SU-DHL-6 (cell line): ENCODE data around the gene CORO1A.

Source experiments
- H2AFZ ChIP-seq: fragments of 200-600 bp; sonication (generic); 2 replicates; pipeline ENCODE4 v1.6.1; 2014; ENCODE audit warnings: low read depth, mild to moderate bottlenecking, moderate library complexity, mixed read lengths, antibody characterized with exemption, low read length; ENCODE audit not compliant: severe bottlenecking
- H3F3A ChIP-seq: fragments of 200-600 bp; shearing (Covaris generic); 2 replicates; pipeline ENCODE4 v1.6.0; 2016; ENCODE audit warnings: antibody characterized with exemption, mild to moderate bottlenecking; ENCODE audit not compliant: insufficient read depth
- H3K27ac ChIP-seq: fragments of 200-600 bp; sonication (generic); 2 replicates; pipeline ENCODE4 v1.5.1; 2016; ENCODE audit warnings: low read depth, mild to moderate bottlenecking, low read length, moderate library complexity, mixed read lengths
- H3K27me3 ChIP-seq: fragments of 200-600 bp; sonication (generic), shearing (Covaris generic); 2 replicates; pipeline ENCODE4 v1.6.0; 2014; ENCODE audit warnings: mild to moderate bottlenecking, low read length
- H3K36me3 ChIP-seq: fragments of 200-600 bp; sonication (generic); 2 replicates; pipeline ENCODE4 v1.6.1; 2014; ENCODE audit warnings: mild to moderate bottlenecking, low read length, mixed read lengths
- H3K4me2 ChIP-seq: fragments of 300-600, 200-600 bp; shearing (Covaris generic), sonication (generic); 2 replicates; pipeline ENCODE4 v1.6.0; 2014; ENCODE audit warnings: low read length, low read depth, mild to moderate bottlenecking; ENCODE audit not compliant: poor library complexity, severe bottlenecking
- H3K4me3 ChIP-seq: fragments of 200-600 bp; sonication (generic); 2 replicates; pipeline ENCODE4 v1.5.1; 2014; ENCODE audit warnings: antibody characterized with exemption, low read length, mild to moderate bottlenecking, mixed read lengths; ENCODE audit not compliant: insufficient read depth, poor library complexity, severe bottlenecking
- H3K79me2 ChIP-seq: fragments of 200-600 bp; sonication (generic); 2 replicates; pipeline ENCODE4 v1.6.1; 2014; ENCODE audit warnings: mild to moderate bottlenecking, low read length, moderate library complexity; ENCODE audit not compliant: insufficient read depth
- H3K9ac ChIP-seq: fragments of 200-600 bp; sonication (generic); 2 replicates; pipeline ENCODE4 v1.7.0; 2014; ENCODE audit warnings: mild to moderate bottlenecking, low read length
- H3K9me2 ChIP-seq: fragments of 200-600 bp; sonication (generic); replicated peaks from 2 replicates; pipeline ENCODE4 v1.6.1; 2014; ENCODE audit warnings: low read length; ENCODE audit not compliant: insufficient read depth
- H3K9me3 ChIP-seq: fragments of 200-600 bp; sonication (generic); 2 replicates; pipeline ENCODE4 v1.6.1; 2014; ENCODE audit warnings: low read length, mixed read lengths; ENCODE audit not compliant: insufficient read depth
- H4K20me1 ChIP-seq: fragments of 200-600 bp; sonication (generic); 2 replicates; pipeline ENCODE4 v1.6.1; 2014; ENCODE audit warnings: low read depth, mild to moderate bottlenecking, antibody characterized with exemption, low read length, moderate library complexity, mixed read lengths
- EZH2phosphoT487 ChIP-seq: fragments of 200-600 bp; sonication (generic), shearing (Covaris generic); conservative IDR thresholded peaks from 2 replicates; pipeline ENCODE4 v1.6.1; 2018; ENCODE audit warnings: mild to moderate bottlenecking, antibody characterized with exemption, low read length, moderate library complexity, mixed read lengths
- TF ChIP-seq, protein P1 (sequence below): fragments of 200-600 bp; sonication (generic); IDR thresholded peaks from one replicate; pipeline ENCODE4 v1.5.1; 2017; ENCODE audit warnings: antibody characterized with exemption, mild to moderate bottlenecking, low read length, moderate library complexity; ENCODE audit not compliant: insufficient read depth, poor library complexity, severe bottlenecking

The CORO1A gene

DNA sequence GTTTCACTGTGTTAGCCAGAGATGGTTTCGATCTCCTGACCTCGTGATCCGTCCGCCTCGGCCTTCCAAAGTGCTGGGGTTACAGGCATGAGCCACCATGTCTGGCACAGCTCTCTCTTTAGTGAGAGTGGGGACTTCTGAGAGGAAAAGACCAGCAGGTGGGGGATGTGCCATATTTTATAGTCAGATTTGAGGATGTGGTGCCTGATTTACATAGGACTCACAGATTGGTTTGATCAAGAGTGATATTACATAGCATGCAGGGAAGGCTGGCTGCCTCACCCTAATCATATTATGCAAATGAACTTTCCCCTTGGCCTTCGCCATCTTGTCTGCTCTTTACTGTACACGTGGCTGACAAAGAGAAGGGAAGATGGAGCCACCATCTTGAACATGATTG lies 32.3 kb upstream of the CORO1A start:
- Histone ChIP-seq H3K4me2 (no peak overlapping the region), H2AFZ (no peak overlapping the region), H3K4me3 (no peak overlapping the region), H3K9ac (no peak overlapping the region), H3K9me3 (peaks cover 6% of the 10 kb centered on the region; the same call in 1 of the 2 replicates), H3K27me3 (no peaks in the 10 kb centered on the region), H3K79me2 (no peaks in the 10 kb centered on the region), H4K20me1 (no peaks in the 10 kb centered on the region), H3K36me3 (no peaks in the 10 kb centered on the region), H3F3A (no peaks in the 10 kb centered on the region), H3K9me2 (no peaks in the 10 kb centered on the region), H3K27ac (no peak overlapping the region)
- TF ChIP-seq EZH2phosphoT487: no peak
- TF ChIP-seq, protein P1, sequence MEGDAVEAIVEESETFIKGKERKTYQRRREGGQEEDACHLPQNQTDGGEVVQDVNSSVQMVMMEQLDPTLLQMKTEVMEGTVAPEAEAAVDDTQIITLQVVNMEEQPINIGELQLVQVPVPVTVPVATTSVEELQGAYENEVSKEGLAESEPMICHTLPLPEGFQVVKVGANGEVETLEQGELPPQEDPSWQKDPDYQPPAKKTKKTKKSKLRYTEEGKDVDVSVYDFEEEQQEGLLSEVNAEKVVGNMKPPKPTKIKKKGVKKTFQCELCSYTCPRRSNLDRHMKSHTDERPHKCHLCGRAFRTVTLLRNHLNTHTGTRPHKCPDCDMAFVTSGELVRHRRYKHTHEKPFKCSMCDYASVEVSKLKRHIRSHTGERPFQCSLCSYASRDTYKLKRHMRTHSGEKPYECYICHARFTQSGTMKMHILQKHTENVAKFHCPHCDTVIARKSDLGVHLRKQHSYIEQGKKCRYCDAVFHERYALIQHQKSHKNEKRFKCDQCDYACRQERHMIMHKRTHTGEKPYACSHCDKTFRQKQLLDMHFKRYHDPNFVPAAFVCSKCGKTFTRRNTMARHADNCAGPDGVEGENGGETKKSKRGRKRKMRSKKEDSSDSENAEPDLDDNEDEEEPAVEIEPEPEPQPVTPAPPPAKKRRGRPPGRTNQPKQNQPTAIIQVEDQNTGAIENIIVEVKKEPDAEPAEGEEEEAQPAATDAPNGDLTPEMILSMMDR: no peak

DNA sequence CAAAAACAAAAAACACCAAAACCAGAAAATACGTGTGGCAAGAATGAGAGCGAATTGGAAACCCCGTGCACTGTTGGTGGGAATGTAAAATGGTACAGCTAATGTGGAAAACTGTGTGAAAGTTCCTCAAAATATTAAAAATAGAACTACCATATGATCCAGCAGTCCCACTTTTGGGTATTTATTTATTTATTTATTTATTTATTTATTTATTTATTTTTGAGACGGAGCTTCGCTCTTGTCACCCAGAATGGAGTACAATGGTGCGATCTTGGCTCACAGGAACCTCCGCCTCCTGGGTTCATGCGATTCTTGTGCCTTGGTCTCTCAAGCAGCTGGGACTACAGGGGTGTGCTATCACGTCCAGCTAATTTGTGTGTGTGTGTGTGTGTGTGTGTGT lies 30.9 kb upstream of the CORO1A start:
- Histone ChIP-seq H2AFZ (no peak overlapping the region), H3K4me3 (no peak overlapping the region), H3K27me3 (no peaks in the 10 kb centered on the region), H3K9ac (no peak overlapping the region), H3K9me2 (no peaks in the 10 kb centered on the region), H4K20me1 (no peaks in the 10 kb centered on the region), H3F3A (peaks cover 4% of the 10 kb centered on the region; the same call in 1 of the 2 replicates), H3K4me2 (no peak overlapping the region), H3K9me3 (peaks cover 6% of the 10 kb centered on the region; the same call in 1 of the 2 replicates), H3K36me3 (no peaks in the 10 kb centered on the region), H3K27ac (no peak overlapping the region), H3K79me2 (no peaks in the 10 kb centered on the region)
- TF ChIP-seq EZH2phosphoT487: no peak
- TF ChIP-seq, protein P1: no peak

DNA sequence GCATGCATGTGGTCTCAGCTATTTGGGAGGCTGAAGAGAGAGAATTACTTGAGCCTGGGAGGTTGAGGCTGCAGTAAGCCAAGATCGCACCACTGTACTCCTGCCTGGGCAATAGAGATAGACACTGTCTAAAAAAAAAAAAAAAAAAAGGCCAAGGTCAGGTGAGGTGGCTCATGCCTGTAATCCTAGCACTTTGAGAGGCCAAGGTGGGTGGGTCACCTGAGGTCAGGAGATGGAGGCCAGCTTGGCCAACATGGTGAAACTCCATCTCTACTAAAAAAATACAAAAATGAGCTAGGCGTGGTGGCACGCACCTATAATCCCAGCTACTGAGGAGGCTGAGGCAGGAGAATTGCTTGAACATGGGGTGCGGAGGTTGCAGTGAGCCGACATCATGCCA lies 28.2 kb upstream of the CORO1A start:
- H3K9me3 ChIP-seq: no peaks in the 10 kb centered on the region
- no peaks in the 10 kb centered on the region for H3K36me3 ChIP-seq
- TF ChIP-seq, protein P1: no peak
- no peak for TF ChIP-seq EZH2phosphoT487
- H3K9ac ChIP-seq: no peak overlapping the region
- no peaks in the 10 kb centered on the region for H4K20me1 ChIP-seq
- no peak overlapping the region for H3K27ac ChIP-seq
- H3K4me3 ChIP-seq: no peak overlapping the region
- H2AFZ ChIP-seq: no peak overlapping the region
- H3K9me2 ChIP-seq: no peaks in the 10 kb centered on the region
- no peaks in the 10 kb centered on the region for H3K27me3 ChIP-seq
- no peak overlapping the region for H3K4me2 ChIP-seq
- H3F3A ChIP-seq: peaks cover 4% of the 10 kb centered on the region; the same call in 1 of the 2 replicates
- H3K79me2 ChIP-seq: no peaks in the 10 kb centered on the region
